ENCODE results near the gene PCK1. TPM values are rescaled to one million over a fixed set of nuclear protein-coding genes. Genes with fewer than 3 reads are reported as not detected.

PCK1 gene
- total RNA-seq, 4 donors from 2014 or later, result 103 to 386 (median 203) TPM

GRCh38 chr20:57528148-57528547 lies 32.8 kb upstream of the PCK1 start:
- ATAC-seq (ENCODE audit: low FRiP score) (no peak), DNase-seq (ENCODE audit: low spot score) (no peak)
- no peak for TF ChIP-seq CTCF (IDR thresholded peaks at IDR 0.05)

GRCh38 chr20:57529160-57529585 lies 31.7 kb upstream of the PCK1 start:
- no peak for ATAC-seq (ENCODE audit: low FRiP score)

GRCh38 chr20:57529810-57530209 lies 31.1 kb upstream of the PCK1 start:
- no peak for TF ChIP-seq CTCF (IDR thresholded peaks at IDR 0.05)
- no peak for DNase-seq (ENCODE audit: low spot score)
- no peak for ATAC-seq (ENCODE audit: low FRiP score)

More at GRCh38 chr20:57529160-57529585, 31.7 kb upstream of the PCK1 start:
- DNase-seq (ENCODE audit: low spot score), result no peak
- no peak for TF ChIP-seq CTCF (IDR thresholded peaks at IDR 0.05)

GRCh38 chr20:57530327-57530981 lies 30.5 kb upstream of the PCK1 start:
- no peak for TF ChIP-seq CTCF (IDR thresholded peaks at IDR 0.05)
- DNase-seq (ENCODE audit: low spot score) (no peak), ATAC-seq (ENCODE audit: low FRiP score) (no peak)

- ATAC-seq (ENCODE audit: low FRiP score) (no peak), DNase-seq (ENCODE audit: low spot score) (no peak)
- TF ChIP-seq CTCF (IDR thresholded peaks at IDR 0.05), result no peak
Measured at GRCh38 chr20:57532104-57532503, 28.8 kb upstream of the PCK1 start.

GRCh38 chr20:57535297-57535696 lies 25.6 kb upstream of the PCK1 start:
- no peak for DNase-seq (ENCODE audit: low spot score)
- ATAC-seq (ENCODE audit: low FRiP score), result no peak
- TF ChIP-seq CTCF (IDR thresholded peaks at IDR 0.05), result no peak

GRCh38 chr20:57536120-57536708 lies 24.7 kb upstream of the PCK1 start:
- no peak for DNase-seq (ENCODE audit: low spot score)
- no peak for ATAC-seq (ENCODE audit: low FRiP score)
- TF ChIP-seq CTCF (IDR thresholded peaks at IDR 0.05), result no peak
